HG02938 (cell line): ENCODE data around the gene NDUFB3.
A peak's percentile ranks its signal among the peaks of the same experiment; 100 is the strongest.
"Not testable (repeated sequence)": the region's sequence is repeated elsewhere in the genome, so short reads cannot be mapped to it uniquely, and the experiment has no call there.

Experiments used
- ATAC-seq: cut with Tn5 transposase; IDR thresholded peaks from one replicate; pipeline ENCODE4 v1.9.1; 2021; ENCODE audit warnings: mild to moderate bottlenecking, moderate library complexity; ENCODE audit not compliant: unreplicated experiment

NDUFB3 gene

DNA sequence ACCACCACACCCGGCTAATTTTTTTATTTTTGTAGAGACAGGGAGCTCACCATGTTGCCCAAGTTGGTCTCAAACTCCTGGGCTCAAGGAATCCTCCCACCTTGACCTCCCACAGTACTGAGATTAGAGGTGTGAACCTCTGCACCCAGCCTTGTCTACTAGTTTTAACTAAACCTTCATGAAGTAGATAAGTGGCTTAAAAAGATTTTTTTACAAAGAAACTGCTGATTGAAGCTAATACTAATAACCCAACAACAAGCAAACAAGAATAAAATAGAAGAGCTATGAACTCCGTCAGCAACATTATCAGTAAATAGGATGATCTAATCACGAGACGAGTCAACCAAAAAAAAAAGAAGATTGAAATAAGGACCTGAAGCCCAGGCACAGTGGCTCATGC is 18.8 kb downstream of the NDUFB3 start:
- no peak for ATAC-seq

DNA sequence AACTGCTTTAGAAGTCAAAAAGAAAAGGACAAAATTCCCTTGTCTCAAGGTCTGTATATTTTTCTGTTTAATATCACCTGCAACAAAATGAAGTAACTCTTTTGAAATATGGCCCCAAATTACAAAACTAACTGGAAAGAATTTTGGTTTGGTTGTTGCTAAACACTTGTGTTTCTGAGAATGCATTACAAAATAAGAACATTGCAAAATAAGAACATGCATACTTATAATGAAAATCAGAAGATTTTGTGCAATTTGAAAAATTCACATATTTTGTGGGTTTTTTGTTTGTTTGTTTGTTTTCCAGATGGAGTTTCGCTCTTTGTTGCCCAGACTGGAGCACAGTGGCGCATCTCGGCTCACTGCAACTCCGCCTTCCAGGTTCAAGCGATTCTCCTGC is 21.8 kb downstream of the NDUFB3 start:
- ATAC-seq: no peak

DNA sequence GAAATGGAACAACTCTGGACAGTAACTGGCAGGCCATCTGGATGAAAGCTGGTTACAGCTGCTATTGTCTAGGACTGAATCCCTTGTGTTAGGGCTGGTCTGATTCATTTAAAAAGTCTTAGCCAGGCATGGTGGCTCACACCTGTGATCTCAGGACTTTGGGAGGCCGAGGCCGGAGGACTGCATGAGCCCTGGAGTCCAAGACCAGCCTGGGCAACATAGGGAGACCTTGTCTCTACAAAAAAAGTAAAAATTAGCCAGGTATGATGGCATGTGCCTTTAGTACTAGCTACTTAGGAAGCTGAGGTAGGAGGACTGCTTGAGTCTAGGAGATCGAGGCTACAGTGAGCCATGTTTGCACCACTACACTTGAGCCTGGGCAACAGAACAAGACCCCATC is 28.7 kb downstream of the NDUFB3 start:
- ATAC-seq: no peak

DNA sequence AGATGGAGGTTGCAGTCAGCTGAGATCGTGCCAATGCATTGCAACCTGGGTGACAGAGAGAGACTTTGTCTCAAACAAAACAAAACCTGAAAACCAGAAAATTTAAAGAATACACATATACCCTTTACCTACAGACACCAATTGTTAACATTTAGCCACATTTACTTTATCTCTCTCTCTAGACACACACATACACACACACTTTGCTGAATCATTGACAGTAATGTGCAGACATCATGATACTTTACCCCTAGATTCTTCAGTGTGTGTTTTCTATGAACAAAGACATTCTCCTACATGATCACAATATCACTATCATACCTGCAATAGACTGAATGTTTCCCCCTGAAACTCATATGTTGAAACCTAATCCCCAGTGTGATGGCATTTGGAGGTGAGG is 34.0 kb downstream of the NDUFB3 start:
- ATAC-seq: no peak

DNA sequence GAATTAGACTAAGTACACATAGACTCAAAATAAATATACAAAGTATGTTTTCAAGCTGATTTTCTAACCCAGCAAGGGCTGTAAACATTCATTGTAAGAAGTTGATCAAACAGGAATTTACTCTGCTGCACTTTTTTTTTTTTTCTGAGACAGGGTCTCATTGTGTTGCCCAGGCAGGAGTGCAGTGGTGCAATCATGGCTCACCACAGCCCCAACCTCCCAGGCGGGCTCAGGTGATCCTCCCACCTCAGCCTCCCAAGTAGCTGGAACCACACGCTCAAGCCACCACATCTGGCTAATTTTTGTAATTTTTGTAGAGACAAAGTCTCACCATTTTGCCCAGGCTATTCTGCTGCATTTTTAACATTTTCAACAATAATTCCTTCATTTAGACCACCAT is 35.8 kb downstream of the NDUFB3 start:
- no peak for ATAC-seq

DNA sequence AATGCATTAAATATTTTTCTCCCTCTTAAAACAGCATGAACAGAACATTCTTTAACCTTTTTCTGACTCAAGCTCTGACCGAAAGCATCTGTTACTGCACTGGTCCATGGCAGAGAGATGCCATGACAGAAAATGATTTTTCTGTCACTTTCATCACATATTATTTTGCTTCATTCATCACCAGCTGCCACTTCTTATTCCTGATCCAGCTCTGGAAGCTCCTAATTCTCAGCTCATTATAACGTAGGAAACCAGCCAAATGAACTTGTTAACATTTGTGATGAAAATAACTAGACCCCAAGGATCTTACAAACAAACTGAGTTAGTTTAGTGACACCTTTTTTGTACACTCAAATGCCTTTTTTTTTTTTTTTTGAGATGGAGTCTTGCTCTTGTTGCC is 36.5 kb downstream of the NDUFB3 start:
- no peak for ATAC-seq

DNA sequence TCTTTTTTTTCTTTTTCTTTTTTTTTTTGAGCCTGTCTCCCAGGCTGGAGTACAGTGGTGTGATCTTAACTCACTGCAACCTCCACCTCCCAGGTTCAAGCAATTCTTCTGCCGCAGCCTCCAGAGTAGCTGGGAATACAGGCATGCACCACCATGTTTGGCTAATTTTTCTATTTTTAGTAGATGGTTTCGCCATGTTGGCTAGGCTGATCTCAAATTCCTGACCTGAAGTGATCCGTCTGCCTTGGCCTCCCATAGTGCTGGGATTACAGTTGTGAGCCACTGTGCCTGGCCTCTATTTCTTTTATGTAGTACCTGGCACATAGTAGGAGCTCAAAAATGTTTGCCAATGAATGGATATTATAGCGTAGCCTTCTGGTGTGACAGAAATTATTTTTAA is 37.4 kb downstream of the NDUFB3 start:
- ATAC-seq: no peak

DNA sequence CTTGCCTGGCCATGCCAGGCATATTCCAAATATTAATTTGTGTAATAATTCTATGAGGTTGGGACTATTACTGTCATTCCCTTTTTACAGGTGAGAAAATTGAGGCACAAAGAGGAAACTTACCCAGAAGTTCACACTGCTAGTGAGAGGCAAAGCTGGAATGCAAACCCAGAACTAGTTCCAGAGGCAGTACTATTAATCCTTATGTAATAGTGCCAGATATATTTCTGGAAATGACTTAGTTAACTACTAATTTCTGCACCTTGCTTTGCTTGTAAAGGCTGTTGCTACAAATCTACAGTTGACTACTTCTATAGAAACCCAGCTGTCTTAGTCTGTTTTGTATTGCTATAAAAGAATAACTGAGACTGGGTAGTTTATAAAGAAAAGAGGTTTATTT is 38.8 kb downstream of the NDUFB3 start:
- no peak for ATAC-seq

DNA sequence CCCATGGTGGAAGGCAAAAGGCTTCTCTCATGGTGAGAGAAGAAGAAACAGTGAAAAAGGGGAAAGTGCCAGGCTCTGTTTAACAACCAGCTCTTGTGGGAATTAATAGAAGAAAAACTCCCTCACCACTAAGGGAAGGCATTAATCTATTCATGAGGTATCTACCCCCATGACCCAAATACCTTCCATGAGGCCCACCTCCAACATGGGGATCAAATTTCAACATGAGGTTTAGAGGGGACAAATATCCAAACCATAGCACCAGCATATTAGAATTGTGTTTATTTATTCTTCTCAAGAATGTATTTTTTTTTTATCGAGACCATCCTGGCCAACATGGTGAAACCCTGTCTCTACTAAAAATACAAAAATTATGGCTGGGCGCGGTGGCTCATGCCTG is 39.3 kb downstream of the NDUFB3 start:
- ATAC-seq: no peak

DNA sequence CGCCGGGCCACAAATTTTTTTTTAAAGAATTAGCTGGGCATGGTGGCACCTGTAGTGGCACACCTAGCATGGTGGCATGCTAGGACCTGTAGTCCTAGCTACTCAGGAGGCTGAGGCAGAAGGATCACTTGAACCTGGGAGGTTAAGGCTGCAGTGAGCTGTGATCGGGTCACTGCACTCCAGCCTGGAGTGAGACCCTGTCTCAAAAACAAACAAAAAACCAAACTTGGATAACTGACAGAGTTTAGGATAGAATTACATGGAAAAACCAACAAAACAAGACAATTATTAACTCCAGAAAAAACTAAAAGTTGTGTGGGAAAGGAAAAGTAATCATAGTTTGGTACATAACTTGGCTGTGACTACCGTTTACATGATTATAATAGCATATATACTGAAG is 42.5 kb downstream of the NDUFB3 start:
- no peak for ATAC-seq

DNA sequence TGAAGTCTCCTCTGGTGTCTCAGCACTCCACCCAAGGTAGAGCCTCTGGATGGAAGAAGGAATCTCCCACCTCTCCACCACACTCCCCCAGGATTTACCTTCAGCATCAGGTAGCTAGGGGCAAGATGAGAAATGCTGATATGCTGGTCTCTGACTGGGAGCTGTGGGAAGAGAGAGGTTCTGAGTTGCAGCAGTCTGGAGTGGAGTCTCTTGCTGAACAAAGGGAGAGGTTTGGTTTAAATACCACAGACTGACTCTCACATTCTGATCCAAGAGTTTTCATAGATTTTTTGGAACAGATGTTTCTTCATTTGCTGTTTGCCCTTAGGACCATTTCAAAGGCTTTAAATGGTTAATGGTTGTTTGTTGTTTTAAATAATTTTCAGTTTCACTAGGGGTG is 43.0 kb downstream of the NDUFB3 start:
- no peak for ATAC-seq

DNA sequence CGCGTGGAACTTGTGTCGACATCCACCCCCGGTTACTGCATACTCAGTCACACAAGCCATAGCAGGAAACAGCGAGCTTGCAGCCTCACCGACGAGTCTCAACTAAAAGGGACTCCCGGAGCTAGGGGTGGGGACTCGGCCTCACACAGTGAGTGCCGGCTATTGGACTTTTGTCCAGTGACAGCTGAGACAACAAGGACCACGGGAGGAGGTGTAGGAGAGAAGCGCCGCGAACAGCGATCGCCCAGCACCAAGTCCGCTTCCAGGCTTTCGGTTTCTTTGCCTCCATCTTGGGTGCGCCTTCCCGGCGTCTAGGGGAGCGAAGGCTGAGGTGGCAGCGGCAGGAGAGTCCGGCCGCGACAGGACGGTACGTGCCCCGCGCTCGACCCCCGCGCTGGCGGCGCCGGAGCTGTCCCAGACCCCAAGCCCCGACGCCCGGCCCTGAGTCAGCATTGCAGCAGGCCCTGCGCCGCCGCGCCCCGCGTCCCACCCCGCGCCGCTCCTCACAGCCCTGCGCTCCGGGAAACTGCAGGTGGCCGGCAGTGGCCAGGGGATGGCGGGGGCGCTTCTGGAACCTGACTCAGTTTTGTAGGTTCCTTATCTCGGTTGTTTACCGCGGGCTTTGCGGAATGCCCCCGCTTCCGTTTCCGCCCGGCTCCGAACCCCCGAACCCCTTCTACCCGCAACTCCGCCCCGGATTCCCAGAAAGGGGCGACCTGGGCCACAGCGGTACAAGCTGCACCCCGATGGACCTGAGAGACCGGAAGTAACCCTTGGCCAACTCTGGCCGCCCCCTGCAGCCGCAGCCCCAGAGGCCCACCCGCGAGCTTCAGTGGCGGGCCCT is 44.5 kb downstream of the NDUFB3 start, which contains the start of gene CFLAR:
Gene CFLAR, plus strand, starts transcription at position 50 of the 844 bp plus-strand sequence. CDS start 13,702 bp downstream, outside the sequence.
- ATAC-seq: peak; percentile 24

DNA sequence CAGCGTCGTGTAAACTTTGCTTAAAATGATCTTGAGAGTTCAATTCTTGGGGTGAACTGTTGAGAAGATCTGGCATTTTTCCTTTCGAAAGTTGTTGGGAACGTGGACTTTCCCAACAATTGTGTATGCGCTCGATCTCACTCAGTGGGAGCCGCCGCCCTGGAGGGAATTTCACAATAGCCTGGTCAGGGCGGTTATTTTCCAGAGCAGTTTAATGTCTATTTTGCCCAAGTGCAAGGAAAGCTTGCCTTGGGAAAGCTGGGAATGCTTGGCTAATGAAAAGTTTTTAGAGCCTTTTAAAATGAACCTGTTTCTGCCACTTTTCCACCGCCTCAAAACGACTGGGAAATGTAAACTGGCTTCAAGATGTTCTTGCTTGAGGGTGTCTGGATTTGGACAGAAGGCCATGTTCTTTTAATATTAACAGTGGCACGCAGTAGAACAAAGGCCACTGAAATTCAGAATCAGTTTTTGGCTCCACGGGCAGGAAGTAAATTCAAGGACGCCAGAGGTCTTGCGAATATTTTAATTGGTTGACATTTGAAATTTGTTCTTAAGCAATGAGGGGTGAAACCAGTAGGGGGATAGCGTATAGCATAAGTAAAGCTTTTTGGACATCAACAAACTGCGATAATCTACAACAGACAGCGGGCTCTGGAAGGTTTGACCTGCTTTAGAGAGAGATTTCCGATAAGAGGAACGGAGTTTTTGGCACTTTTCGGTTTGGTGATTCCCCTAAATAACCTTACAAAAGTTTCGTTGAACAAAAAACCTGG is 45.3 kb downstream of the NDUFB3 start:
- ATAC-seq: peak; percentile 25

DNA sequence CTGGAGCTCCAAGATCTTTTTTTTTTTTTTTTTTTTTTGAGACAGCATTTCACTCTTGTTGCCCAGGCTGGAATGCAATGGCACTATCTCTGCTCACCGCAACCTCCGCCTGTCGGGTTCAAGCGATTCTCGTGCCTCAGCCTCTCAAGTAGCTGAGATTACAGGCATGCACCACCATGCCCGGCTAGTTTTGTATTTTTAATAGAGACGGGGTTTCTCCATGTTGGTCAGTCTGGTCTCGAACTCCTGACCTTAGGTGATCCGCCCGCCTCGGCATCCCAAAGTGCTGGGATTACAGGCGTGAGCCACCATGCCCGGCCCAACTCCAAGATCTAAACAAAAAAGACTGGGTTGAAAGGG is 45.9 kb downstream of the NDUFB3 start:
- ATAC-seq: not testable (repeated sequence)

DNA sequence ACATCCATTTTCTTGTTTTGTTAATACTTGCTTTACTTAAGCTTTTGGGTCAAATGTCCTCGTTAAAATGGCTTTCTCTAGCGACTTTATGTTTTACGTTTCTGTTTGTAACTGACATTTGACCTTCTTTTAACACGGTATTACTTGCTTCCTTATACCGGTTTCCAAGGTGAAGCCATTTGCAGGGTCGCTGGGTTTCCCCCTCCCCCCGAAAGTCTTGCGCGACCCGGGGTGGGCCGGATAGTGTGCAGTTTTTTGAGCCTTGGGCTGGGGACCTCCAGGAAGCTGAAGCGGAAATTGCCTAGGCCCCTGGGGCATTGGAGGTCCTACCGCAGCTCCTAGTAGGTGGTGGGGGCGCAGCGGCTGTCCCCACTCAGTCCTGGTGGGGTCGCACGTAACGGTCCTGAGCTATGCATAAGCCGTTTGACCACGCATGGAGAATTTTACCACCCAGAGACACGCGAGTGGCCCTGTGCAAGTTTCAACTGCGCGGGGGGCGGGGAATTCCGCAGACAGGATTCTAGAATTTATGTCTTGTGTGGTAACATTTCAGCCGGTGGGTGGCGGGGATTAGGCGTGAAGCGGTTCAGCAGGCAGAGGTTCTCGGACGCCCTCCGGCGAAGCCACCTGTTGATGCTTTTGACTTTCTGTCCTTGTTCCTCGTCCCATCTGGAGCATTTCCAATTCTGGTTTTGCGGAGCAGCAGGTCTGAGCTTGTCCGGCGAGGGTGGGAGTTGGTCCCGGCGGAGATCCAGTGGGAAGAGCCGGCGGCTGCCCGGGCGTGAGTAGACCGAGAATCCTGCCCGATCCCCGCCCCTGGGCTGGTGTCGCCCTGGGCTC is 46.5 kb downstream of the NDUFB3 start:
- peak; percentile 41 for ATAC-seq

DNA sequence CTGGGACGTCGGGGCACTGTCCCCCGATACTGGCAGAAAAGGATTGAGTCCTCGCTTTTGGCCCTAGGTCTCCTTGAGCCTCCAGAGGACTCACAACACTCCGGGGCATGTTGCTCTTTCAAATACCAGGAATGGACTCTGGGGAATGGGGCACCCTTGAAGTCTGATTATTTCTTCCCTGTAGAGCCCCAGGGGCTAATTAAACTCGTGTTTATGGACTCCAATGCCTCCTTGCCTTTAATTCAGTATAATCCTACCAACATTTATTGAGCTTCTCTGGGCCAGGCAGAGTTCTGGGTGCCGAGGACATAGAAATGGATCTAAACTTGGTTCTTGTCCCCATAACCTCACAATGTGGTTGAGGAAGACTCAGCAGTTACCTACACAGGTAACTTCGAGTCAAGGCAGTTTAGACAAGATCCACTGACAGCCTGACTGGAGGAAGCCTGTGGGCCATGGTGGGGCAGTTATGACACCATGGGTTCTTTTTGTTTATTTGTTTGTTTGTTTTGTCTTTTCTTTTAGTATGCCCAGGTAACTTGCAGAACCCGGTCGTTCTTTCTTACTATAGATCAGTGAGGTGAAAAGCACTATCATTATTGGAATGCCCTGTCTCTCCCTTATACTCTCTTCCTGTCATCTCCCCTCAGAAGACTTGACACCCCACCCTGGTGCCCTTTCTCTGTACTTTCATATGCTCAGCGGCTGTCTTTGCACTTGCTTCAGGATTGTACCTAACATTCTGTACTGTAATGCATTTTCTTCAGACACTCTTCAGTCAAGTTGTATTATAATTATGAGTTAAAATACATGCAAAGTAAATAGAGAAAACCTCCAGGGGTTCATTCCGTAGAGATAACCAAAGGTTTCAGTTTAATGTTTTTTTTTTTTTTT is 47.4 kb downstream of the NDUFB3 start:
- no peak for ATAC-seq

DNA sequence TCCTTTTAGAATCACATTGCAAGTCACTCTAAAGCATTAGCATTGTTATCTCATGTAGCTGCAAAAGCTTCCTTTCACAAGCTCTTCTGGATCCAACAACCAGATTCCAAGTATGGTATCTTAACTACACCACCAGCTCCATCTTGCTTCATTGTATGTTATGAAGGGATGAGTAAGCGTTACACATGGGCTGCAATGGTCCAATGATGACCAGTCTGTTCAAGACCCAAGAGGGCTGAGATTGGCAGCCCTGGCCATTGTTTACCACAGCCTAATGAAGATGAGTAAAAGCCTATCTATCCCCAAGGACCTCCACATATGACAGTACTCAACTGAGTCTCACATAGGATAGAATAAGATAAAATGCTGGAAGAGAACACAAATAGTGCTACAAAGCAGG is 50.5 kb downstream of the NDUFB3 start:
- ATAC-seq: no peak

DNA sequence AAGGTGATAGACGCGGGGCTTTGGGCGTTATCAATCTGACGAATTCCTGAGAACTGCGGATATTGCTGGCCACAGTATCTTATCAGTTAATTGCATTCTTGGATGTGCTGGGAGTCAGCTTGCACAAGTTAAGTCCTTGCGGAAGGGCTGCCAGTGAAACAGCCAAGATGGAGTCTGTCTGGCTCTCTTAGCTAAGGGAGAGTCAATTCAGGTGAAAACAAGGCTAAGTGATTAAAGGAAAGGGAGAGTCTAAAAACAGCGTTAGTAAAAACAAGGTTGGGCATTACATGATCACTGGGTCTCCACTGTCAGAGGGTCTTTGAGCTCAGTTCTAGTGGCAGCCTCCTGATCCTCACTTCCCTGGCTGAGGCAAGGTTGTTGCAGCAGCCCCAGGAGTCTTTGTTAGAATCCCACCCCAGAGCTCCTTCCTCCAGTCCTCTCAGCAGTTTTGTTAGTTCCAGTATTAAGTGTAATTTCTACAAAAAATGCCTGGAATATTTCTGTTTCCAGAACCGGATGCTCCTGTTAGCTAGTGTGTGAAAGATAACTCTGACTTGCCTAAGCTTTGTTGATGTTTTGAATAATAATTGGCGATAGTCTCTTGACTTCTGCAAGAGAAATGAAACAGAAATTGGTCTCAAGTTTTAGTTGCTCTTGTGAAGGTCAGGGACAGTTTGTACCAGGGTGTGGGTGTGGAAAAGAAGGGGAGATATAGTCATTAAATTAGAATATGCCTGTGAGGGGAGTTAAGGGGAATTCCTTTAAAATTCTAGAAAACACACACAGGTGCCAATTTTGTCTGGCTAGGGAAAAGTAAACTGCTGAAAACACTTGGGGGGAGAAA is 54.7 kb downstream of the NDUFB3 start:
- ATAC-seq: no peak

DNA sequence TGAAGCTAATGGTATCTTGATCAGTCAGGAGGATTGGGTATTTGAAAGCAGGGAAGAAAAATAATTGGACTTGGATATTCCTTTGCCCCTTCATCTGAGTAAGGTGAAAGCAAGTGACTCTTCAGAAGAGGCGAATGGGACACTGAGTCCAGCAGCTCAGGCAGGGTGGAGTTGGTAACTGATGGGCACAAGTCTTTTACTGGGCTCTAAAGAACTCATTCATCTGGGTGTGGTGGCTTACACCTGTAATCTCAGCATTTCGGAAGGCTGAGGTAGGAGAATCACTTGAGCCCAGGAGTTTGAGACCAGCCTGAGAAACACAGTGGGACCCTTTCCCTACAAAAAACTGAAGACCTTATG is 55.3 kb downstream of the NDUFB3 start:
- ATAC-seq: no peak

DNA sequence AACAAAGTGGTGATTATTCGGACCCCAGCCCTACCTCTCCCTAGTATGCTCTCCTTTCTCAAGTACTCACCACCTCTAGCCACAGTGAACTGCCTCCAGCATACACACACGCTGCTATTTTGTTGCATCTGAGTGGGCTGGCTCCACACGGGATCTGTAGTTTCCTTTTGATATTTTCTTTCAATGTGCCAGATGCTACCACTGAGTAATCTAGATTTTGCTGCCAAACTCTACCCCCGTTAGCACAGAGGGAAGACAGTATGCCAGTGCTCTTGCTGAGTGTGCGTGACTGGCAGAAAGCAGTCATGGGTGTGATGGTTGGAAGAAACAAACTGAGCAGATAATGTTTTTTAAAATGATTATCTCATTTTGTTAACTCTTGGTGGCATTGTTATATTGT is 55.8 kb downstream of the NDUFB3 start:
- ATAC-seq: no peak
